T-helper 1 cell treated with Interleukin-12 subunit alpha and Interleukin-12 subunit beta and Interleukin-4 antibody, amounts not matched to agents 30 ng/mL and 1 ng/mL, for 36 hours (primary cell): ENCODE data around the gene NANOS2. TPM values are rescaled to one million over a fixed set of nuclear protein-coding genes. Genes with fewer than 3 reads are reported as not detected.

Source experiments
- intact Hi-C: fragments of 100-400 bp; cut with micrococcal nuclease; formaldehyde crosslinking; loops from one replicate; pipeline ENCODE4 v1.15.1; 2024
- total RNA-seq: library from RNA; stranded (reverse); gene quantifications from 2 replicates; pipeline ENCODE4 v1.2.3, GENCODE V29; 2022

Gene NANOS2
- total RNA-seq, 1 donor from 2014 or later, result not detected

DNA sequence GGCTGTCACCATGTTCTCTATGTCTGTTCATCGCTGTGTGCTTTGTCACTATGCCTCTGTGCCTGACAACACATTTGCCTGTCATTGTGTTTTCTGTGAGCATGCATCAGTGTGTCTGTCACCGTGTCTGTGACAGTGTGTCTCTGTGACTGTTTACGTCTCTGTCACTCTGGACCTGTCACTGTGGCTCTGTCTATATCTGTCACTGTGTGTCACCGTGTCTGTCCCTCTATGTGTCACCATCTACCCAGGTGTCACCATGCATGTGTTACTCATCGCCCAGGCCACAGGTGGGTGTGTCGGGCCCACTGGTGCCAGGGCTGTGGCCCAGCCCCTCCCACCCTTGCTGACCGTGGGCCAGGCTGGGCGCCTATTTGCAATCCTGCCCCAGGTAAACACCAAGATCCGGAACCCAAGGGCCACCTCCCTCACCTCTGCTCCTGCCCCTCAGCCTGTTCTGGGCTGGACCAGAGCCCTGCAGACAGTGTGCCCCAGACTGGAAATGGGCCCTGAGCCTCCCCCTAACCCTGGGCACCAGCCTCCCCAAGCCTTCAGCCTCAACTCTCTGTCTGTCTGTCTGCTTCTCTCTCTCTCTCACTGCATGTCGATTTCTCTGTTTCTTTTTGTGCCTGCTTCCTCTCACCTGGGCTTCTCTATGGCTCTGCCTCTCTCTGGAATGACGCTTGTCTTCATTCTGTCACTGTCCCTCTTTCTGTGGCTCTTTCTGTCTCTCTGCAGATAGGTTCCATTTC, 36.4 kb downstream of the NANOS2 start:
- intact Hi-C loops, result no loop called here

DNA sequence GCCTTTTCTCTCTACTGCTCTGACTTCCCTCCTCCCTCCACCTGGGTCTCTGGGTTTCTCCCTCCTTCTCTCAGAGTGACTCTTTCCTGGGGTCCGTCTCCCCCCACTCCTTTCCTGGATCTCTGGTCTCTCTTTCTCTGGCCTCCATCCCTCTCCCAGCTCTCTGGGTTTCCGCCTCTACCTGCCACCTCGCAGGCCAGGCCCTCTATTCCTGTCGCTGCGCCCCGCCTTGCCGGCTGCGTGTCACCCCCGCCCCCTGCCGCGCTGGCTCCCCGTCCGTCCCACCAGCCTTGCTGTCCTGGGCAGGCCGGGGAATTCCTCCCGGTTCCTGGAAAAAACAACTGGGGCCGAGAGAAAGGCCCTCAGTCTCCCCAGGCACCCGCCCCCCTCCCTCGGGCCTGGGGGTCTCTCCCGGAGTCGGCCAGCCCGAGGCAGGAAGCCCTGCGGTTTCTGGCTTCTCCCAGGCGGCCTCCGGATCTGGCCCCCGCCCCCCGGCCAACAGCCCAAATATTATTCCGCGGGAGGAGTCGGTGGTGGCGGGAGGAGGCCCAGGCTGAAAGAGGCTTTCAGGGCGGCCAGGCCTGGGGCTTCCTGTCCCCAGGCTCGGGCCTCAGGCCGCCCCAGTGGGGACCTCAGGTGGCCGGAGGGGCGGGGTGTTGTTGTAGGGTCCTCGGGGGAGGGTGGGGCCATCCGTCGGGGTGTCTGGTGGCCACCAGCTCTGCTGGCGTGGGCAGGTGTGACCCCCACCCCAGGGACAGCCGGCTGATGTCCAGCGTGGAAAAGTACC, 38.0 kb downstream of the NANOS2 start:
- intact Hi-C loops, result no loop called here

DNA sequence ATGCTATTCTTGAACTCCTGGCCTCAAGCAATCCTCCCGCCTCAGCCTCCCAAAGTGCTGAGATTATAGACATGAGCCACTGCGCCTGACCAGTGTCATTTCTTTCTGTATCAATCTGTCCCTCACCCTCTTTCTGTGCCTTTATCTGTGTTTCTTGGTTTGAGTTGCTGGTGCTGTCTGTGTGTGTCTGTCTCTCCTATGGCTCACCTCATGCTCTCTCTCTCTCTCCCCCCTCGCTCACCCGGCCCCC, 38.5 kb downstream of the NANOS2 start:
- intact Hi-C loops, result no loop called here

DNA sequence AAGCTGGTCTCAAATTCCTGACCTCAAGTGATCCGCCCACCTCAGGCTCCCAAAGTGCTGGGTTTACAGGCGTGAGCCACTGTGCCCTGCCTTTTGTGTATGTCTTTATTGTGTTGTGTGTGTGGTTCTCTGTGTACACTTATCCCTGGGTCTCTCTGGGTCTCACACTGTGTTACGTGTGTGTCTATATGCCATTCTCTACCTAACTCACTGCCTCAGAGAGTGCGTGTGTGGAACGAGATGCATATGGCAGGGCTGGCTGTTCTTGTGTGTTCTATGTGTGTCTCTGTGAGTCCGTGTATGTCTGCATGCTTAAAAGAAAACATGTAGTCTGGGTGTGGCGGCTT, 40.0 kb downstream of the NANOS2 start:
- intact Hi-C loops, result no loop called here

DNA sequence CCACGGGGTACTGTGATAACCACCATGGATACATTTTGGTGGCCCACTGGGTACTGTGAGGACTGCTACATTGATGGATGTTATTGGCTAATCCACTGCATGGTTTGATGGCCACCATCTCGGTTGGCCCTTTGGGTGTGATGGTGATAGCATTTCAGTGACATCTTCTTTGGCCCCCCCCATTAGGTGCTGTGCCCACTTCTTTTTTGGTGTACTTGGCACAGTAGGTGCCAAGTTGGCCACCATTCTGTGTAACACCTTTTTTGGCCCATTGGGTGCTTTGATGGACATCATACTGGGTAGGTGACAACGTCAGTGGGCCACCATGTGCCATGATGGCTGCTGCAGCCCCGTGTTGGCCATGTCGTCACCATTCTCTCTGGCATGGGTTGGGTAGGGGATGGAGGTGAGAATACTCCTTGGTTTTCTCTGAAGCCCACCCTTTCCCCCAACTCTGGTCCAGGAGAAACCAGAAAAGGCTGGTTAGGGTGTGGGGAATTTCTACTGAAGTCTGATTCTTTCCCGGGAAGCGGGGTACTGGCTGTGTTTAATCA, 41.3 kb downstream of the NANOS2 start:
- intact Hi-C loops, result no loop called here

DNA sequence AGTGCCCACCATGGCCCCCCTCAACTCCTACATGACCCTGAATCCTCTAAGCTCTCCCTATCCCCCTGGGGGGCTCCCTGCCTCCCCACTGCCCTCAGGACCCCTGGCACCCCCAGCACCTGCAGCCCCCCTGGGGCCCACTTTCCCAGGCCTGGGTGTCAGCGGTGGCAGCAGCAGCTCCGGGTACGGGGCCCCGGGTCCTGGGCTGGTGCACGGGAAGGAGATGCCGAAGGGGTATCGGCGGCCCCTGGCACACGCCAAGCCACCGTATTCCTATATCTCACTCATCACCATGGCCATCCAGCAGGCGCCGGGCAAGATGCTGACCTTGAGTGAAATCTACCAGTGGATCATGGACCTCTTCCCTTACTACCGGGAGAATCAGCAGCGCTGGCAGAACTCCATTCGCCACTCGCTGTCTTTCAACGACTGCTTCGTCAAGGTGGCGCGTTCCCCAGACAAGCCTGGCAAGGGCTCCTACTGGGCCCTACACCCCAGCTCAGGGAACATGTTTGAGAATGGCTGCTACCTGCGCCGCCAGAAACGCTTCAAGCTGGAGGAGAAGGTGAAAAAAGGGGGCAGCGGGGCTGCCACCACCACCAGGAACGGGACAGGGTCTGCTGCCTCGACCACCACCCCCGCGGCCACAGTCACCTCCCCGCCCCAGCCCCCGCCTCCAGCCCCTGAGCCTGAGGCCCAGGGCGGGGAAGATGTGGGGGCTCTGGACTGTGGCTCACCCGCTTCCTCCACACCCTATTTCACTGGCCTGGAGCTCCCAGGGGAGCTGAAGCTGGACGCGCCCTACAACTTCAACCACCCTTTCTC, 42.3 kb downstream of the NANOS2 start:
- intact Hi-C loops, result no loop called here

DNA sequence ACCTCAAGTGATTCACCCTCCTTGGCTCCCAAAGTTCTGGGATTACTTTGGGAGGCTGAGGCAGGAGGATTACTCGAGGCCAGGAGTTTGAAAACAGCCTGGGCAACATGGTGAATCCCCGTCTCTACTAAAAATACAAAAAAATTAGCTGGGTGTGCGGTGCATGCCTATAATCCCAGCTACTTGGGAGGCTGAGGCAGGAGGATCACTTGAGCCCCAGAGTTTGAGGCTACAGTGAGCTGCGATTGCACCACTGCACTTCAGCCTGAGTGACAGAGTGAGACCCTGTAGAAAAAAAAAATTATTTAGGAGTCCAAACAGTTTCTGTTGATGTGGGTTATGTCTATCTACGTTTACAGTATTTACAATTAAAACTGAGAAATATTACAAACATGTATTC, 43.8 kb downstream of the NANOS2 start:
- intact Hi-C loops, result no loop called here

DNA sequence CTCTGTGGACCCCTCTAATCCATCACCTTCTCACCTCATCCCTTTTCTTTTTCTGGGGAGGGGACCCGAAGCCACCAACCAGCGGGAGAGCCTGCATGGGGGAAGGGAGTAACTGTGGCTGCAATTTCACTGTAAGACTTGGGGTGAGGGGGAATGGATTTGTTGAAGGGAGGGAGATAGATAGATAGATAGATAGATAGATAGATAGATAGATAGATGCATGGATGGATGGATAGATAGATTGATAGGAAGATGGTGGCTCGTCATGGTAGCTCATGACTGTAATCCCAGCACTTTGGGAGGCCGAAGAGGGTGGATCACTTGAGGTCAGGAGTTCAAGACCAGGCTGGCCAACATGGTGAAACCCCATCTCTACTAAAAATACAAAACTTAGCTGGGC, 47.3 kb downstream of the NANOS2 start:
- intact Hi-C loops, result loop anchor here (10.0 kb wide), 2 partner anchors 362 to 738 kb away; partner anchors contain the start of genes CALM3 and VASP

DNA sequence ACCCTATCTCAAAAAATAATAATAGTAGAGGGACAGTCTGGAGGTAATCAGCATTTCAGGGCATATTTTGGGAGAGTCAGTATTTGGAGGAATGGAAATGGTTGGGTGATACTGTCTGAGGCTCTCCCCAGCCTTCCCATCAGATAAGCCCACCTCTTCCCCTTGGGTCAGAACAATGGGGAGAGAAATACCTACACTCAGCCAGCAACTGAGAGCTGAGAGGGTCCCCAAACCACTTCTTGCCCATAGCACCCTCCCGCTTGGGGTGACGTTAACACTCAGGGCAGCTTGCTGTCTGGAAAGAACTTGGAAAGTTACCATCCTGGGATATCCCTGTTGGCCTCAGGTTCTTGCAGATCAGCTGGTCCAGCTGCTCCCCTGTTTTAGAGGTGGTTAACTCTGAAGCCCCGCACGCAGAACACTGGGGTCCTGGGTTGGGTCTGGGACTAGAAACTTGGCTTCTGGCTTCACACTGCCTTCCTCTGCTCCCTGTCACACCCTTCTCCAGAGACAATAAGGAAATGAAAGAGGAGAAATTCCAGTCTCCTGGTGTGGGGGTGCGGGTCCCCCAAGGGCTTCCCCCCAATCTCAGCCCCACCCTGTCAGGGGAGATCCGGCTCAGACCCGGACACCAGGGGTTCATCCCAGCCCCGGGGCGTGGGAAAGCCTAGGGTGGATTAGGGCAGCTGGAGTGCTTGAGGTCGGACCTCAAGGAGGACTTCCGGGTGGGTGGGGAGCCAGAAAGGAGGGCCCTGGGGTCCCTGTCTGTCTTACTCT, 48.0 kb downstream of the NANOS2 start:
- intact Hi-C loops, result loop anchor here (10.0 kb wide), 2 partner anchors 362 to 738 kb away; partner anchors contain the start of genes CALM3 and VASP

DNA sequence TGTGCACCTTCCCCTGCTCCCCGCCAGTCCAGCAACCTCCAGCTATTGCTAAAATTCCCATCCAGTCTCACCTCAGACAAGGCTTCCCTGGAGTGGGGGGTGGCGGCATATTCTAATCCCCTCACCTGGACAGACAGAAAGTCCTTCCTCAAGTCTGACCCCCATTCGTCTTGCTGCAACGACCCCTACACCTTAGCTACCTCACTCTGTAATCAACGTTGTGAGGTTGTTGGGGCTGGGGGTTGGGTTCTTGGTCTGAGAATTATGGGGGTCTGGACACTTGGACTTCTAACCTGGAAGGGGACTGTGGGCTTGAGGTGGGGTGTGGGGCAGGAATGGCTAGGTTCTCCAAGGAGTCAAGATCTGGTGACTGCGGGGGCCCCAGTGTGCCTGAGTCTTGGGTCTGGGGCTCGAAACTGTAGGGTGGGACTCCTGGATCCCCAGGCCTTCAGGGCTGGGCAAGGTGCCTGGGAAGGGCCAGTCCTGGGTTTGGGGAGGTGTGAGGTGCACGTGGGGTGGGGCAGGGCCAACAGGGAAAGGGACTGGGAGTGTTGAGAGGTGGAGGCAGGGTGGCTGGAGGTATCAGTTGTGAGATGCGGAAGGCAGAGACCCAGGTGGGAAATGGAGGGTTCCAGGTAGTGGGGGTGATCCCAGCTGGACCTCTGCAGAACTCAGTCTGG, 49.2 kb downstream of the NANOS2 start:
- intact Hi-C loops, result loop anchor here (10.0 kb wide), 2 partner anchors 361 to 739 kb away; partner anchors contain the start of genes CALM3 and VASP

DNA sequence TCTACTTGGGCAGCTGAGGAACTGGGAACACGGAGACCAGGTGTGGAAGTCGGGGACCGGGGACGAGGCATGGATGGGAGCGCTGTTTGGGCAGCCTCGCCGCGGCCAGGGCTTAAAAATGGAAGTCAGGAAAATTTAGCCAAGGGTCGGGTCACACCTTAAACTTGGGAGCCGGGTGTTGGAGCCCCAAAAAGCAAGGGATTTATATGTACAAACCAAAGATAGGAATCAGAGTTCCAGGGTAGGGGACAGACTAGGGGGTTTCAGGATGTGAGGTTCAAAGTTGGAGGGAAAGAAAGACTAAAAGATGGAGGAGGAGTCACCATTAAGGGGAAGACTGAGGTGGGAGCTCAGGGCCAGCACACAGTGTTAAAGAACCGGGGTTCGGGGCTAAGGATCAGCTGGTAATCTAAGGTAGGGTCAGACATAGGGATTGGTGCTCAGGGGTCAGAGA, 49.9 kb downstream of the NANOS2 start:
- intact Hi-C loops, result loop anchor here (5.0 to 10.0 kb wide), 3 partner anchors 360 to 923 kb away; partner anchors contain the start of genes CALM3, SLC1A5 and VASP

DNA sequence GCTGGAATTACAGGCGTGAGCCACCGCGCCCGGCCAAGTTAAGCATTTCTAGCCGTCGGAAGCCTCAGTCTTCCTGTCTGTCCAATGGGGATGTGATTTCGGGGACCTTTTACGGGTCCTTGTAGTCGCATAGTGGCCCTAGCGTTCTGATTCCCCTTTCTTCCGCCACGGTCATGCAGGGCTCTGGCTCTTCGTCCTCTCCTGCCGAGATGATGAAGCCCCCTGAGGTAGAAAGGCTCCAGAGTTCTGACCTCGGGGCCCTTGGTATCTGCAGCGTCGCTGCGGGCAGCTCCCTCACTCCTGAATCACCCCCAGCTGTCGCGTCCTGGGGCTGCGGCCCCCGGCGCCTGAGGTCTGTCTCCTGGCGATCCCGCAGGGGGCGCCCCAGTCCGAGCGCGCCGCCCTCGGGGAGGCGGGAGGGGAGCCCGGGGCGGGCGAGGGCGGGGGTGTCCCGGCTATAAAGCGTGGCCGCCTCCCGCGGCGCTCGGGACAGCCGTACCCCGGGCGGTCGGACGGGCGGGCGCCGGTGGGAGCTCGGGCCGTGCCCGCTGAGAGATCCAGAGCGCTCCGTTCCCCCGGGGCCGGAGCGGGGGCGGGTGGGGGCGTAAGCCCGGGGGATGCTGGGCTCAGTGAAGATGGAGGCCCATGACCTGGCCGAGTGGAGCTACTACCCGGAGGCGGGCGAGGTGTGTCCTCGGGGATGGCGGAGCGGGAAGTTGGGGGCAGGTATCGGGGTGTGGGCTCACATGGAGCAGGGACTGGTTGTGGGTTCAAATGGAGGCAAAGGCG, 50.5 kb downstream of the NANOS2 start, which contains the start of gene FOXA3:
Gene FOXA3, plus strand, starts transcription at position 487 of the 789 bp plus-strand sequence. Its CDS starts 131 bp downstream, at position 618.
- intact Hi-C loops, result loop anchor here (1.0 to 10.0 kb wide), 17 partner anchors 22 to 987 kb away; partner anchors contain the start of genes AP2S1, CALM3, CCDC61 and IRF2BP1

DNA sequence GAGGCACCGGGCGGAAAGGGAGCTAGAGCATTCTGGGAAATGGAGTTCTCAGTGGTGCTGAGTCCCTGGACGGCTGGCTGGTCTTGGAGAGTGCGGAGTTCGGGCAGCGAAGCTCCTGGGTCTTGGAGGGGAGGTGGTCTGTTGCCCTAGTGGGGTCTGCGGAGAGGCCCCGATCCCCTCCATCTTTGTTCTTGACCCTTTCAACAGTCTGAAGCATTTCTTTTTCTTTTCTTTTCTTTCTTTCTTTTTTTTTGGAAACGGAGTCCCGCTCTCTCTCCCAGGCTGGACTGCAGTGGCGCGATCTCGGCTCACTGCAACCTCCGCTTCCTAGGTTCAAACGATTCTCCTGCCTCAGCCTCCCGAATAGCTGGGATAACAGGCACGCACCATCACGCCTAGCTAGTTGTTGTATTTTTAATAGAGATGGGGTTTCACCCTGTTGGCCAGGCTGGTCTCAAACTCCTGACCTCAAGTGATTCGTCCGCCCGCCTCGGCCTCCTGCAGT, 51.2 kb downstream of the NANOS2 start:
- intact Hi-C loops, result loop anchor here (1.0 to 10.0 kb wide), 17 partner anchors 23 to 987 kb away; partner anchors contain the start of genes AP2S1, CALM3, CCDC61 and IRF2BP1

Other genes with a start within 250 kb of the NANOS2 start
- gene GIPR, start 246.6 kb downstream of the NANOS2 start, total RNA-seq, result 4.2 and 5.3 TPM in 2 replicates
- 489 and 509 TPM in 2 replicates for gene SNRPD2, start 222.8 kb downstream of the NANOS2 start, total RNA-seq
- gene QPCTL, start 222.1 kb downstream of the NANOS2 start, total RNA-seq, result 6.4 and 10.2 TPM in 2 replicates
- gene FBXO46, start 183.9 kb downstream of the NANOS2 start, total RNA-seq, result 35.1 and 41.9 TPM in 2 replicates
- not detected in 2 replicates for gene MEIOSIN, start 181.3 kb downstream of the NANOS2 start, total RNA-seq
- 1.6 and 2.4 TPM in 2 replicates for gene SIX5, start 145.5 kb downstream of the NANOS2 start, total RNA-seq
- gene DMPK, start 132.3 kb downstream of the NANOS2 start, total RNA-seq, result 22.5 and 25.9 TPM in 2 replicates
- 34.9 and 35.1 TPM in 2 replicates for gene DMWD, start 121.9 kb downstream of the NANOS2 start, total RNA-seq
- 0.46 and 0.56 TPM in 2 replicates for gene RSPH6A, start 99.5 kb downstream of the NANOS2 start, total RNA-seq
- gene SYMPK, start 51.6 kb downstream of the NANOS2 start, total RNA-seq, result 107 and 111 TPM in 2 replicates
- gene FOXA3, start 50.5 kb downstream of the NANOS2 start, total RNA-seq, result not detected in 2 replicates
- 15.2 and 16.3 TPM in 2 replicates for gene IRF2BP1, start 28.6 kb downstream of the NANOS2 start, total RNA-seq
- gene MYPOP, start 12.2 kb downstream of the NANOS2 start, total RNA-seq, result 9.4 and 10.4 TPM in 2 replicates
- 0.10 and 0.51 TPM in 2 replicates for gene NOVA2, start 59.1 kb upstream of the NANOS2 start, total RNA-seq
- gene CCDC61, start 80.7 kb upstream of the NANOS2 start, total RNA-seq, result 24.2 and 24.8 TPM in 2 replicates
- not detected in 2 replicates for gene PGLYRP1, start 108.3 kb upstream of the NANOS2 start, total RNA-seq
- gene IGFL4, start 126.2 kb upstream of the NANOS2 start, total RNA-seq, result not detected in 2 replicates
- gene IGFL3, start 209.9 kb upstream of the NANOS2 start, total RNA-seq, result not detected in 2 replicates
- gene IGFL2, start 233.5 kb upstream of the NANOS2 start, total RNA-seq, result not detected in 2 replicates